ENCODE results near the gene WFIKKN1.

The WFIKKN1 gene

DNA sequence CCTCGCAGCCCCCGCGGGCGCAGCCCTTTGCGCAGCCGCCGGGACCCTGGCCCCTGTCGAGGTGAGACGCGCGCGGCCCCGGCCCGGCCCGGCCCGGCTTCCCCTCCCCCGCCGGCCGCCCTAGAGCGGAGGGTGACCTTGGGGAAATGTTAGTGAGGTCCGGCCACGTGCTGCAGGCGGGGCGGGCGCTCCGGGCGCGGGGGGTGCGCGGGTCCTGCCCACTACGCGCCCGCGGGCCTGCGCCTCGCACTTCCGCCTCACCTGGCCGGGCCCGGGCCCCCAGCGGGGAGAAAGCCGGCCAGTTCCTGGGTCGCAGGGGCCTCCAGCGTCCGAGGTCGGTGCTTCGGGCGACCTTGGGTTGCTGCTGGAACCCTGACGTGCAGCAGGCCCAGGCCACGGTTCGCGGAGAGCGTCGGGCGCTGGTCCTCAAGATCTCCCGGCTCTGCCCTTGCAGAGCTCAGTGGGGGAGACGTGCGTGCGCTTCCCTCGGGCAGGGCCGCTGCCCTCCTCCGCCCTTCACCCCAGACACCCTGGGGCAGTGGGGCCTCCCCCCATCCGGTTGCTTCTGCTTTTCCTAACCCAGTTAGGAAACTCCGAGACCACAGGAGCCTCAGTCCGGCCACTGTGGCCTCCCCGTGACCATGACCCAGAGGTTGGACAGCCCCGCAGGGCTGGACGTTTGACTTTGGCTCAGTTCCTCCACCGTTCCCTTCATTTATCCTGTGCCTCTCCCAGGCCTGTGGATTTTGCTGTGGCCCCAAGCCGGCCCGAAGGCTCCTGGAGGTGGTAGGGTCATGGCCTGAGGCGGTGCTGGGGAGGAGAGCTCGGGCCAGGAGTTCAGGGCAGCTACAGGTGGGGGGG, 11.6 kb downstream of the WFIKKN1 start:
- peak overlapping the region; percentile 84 for H3K4me3 ChIP-seq (ENCODE audit: control insufficient read depth, low read depth, low read length)
- DNase-seq (ENCODE audit: low read depth): no peak
- TF ChIP-seq CTCF (IDR thresholded peaks at IDR 0.05; ENCODE audit: control insufficient read depth, insufficient read depth, low read depth, low read length, missing control alignments): no peak

DNA sequence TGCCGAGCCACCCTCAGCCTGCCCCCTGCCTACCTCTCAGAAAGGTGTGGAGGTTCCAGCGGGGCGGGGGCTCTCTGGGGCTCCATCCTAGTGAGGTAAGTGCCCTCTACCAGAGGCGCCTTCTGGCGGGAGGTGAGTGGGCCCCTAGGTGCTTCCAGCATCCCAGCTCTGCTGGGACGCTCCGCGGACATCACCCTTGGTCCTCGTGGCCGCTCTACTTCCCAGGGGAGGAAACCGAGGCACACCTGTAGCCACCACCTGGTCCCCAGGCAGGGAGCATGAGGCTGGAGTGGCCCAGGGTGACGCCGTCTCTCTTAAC, 12.2 kb downstream of the WFIKKN1 start:
- TF ChIP-seq CTCF (IDR thresholded peaks at IDR 0.05; ENCODE audit: control insufficient read depth, insufficient read depth, low read depth, low read length, missing control alignments): no peak

GRCh38 chr16:644556-644955, 13.8 kb downstream of the WFIKKN1 start:
- DNase-seq (ENCODE audit: low read depth): no peak
- TF ChIP-seq CTCF (IDR thresholded peaks at IDR 0.05; ENCODE audit: control insufficient read depth, insufficient read depth, low read depth, low read length, missing control alignments): no peak
- H3K4me3 ChIP-seq (ENCODE audit: control insufficient read depth, low read depth, low read length): no peak overlapping the region

More for the DNA sequence above, 12.2 kb downstream of the WFIKKN1 start:
- H3K4me3 ChIP-seq (ENCODE audit: control insufficient read depth, low read depth, low read length): peak overlapping the region; percentile 84
- DNase-seq (ENCODE audit: low read depth): no peak

DNA sequence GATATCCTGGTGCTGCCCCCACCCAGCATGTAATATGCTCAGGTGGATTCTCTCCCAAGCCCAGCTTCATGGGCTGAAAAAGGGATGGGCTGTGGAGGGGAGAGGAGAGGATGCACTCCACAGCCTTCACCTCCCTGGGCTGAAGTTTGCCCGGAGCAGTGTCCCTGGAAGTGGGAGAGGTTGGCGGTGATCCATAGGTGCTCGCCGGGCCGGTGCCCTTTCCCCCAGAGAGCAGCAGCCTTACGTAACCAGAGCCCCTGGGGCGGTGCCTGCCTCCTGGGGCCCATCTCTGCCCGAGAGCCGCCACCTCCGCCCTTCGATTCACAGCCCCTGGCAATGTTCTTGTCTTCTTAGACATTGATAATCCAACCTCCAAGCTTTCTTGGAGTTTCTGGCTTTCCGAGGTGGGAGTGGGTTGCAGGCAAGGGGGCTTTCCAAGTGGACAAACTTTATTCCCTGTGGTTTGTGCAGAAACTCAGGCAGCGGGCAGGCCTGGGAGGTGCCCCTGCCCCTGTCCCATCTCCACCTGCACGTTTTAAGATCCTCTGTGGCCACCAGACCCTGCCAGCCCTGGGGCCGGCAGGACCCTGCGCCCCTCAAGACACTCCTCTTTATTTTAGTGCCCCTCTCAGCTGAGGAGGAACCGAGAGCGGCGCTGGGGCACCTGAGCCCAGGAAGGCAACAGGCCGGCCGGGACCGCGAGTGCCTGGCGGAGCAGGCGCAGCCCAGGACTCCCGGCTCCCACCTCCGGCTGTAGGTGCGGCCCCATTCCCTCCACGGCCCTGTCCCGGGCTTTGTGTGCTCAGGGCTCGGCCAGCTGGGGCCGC, 15.3 kb downstream of the WFIKKN1 start:
- no peak for TF ChIP-seq CTCF (IDR thresholded peaks at IDR 0.05; ENCODE audit: control insufficient read depth, insufficient read depth, low read depth, low read length, missing control alignments)
- no peak for DNase-seq (ENCODE audit: low read depth)
- H3K4me3 ChIP-seq (ENCODE audit: control insufficient read depth, low read depth, low read length): no peak overlapping the region

- no peak for TF ChIP-seq CTCF (IDR thresholded peaks at IDR 0.05; ENCODE audit: control insufficient read depth, insufficient read depth, low read depth, low read length, missing control alignments)
- no peak overlapping the region for H3K4me3 ChIP-seq (ENCODE audit: control insufficient read depth, low read depth, low read length)
- no peak for DNase-seq (ENCODE audit: low read depth)
Measured at GRCh38 chr16:646679-647172, 15.9 kb downstream of the WFIKKN1 start.

DNA sequence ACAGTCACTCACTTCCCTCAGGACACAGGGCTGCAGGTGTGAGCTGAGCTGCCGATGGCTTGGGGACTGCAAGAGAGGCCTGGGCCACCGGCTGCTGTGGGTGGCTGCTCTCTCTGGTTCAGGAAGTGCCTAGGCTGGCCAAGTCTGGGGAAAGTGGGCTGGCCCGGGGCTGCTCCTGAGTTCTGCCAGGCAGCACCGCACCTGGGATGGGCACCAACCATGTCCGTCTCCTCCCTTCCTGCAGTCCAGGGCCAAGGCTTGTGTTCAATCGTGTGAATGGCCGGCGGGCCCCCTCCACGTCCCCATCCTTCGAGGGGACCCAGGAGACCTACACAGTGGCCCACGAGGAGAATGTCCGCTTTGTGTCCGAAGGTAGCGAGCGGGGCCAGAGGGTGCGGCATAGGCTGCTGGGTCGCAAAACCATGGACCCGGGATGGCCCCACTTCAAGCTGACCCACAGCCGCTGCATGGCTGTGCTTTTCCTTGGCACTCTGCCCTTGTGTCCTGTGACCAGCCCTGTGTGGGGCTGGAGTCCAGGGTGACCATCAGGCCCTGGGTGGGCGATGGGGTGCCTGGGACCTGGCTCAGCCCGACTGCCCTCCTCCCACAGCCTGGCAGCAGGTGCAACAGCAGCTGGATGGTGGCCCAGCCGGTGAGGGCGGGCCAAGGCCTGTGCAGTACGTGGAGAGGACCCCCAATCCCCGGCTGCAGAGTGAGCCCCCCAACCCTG, 16.6 kb downstream of the WFIKKN1 start:
- no peak overlapping the region; the same call in 1 of the 2 replicates for H3K4me3 ChIP-seq (ENCODE audit: control insufficient read depth, low read depth, low read length)
- DNase-seq (ENCODE audit: low read depth): no peak
- TF ChIP-seq CTCF (IDR thresholded peaks at IDR 0.05; ENCODE audit: control insufficient read depth, insufficient read depth, low read depth, low read length, missing control alignments): no peak
